ENCODE data around the gene BCAR1. TPM values are rescaled to one million over a fixed set of nuclear protein-coding genes. Genes with fewer than 3 reads are reported as not detected.
"Not testable (repeated sequence)": the region's sequence is repeated elsewhere in the genome, so short reads cannot be mapped to it uniquely, and the experiment has no call there.

Gene BCAR1
- 78.3 and 141 TPM in 2 replicates for total RNA-seq

GRCh38 chr16:75251280-75252048 is at the start of gene BCAR1:
TSS of gene BCAR1 (minus strand) at chr16:75251624. CDS start at chr16:75251482, 142 bp downstream.
- peak; percentile 65 to 94 for DNase-seq (ENCODE audit: low read depth in 2 of 2)

GRCh38 chr16:75298267-75298666 is 46.8 kb upstream of the BCAR1 start:
- no peak for DNase-seq (ENCODE audit: low read depth in 2 of 2)

GRCh38 chr16:75296606-75297005 is 45.2 kb upstream of the BCAR1 start:
- DNase-seq (ENCODE audit: low read depth in 2 of 2), result peak; percentile 88 to 91

GRCh38 chr16:75294773-75295459 is 43.5 kb upstream of the BCAR1 start:
- no peak for DNase-seq (ENCODE audit: low read depth in 2 of 2)

- DNase-seq (ENCODE audit: low read depth in 2 of 2), result no peak
Measured at GRCh38 chr16:75293772-75294171, 42.3 kb upstream of the BCAR1 start.

- no peak for DNase-seq (ENCODE audit: low read depth in 2 of 2)
Measured at GRCh38 chr16:75293173-75293572, 41.7 kb upstream of the BCAR1 start.

GRCh38 chr16:75292691-75293090 is 41.3 kb upstream of the BCAR1 start:
- DNase-seq (ENCODE audit: low read depth in 2 of 2), result no peak

GRCh38 chr16:75289189-75289588 is 37.8 kb upstream of the BCAR1 start:
- DNase-seq (ENCODE audit: low read depth in 2 of 2), result peak; percentile 93 to 99

- peak in 1 of 2 donors; percentile 38 for DNase-seq (ENCODE audit: low read depth in 2 of 2)
Measured at GRCh38 chr16:75288596-75289120, 37.2 kb upstream of the BCAR1 start.

- peak in 1 of 2 donors; percentile 51 for DNase-seq (ENCODE audit: low read depth in 2 of 2)
Measured at GRCh38 chr16:75288181-75288580, 36.8 kb upstream of the BCAR1 start.

GRCh38 chr16:75287708-75288107 is 36.3 kb upstream of the BCAR1 start:
- DNase-seq (ENCODE audit: low read depth in 2 of 2), result no peak

GRCh38 chr16:75286389-75286788 is 35.0 kb upstream of the BCAR1 start:
- DNase-seq (ENCODE audit: low read depth in 2 of 2), result no peak

GRCh38 chr16:75282466-75283281 is 31.2 kb upstream of the BCAR1 start:
- no peak for DNase-seq (ENCODE audit: low read depth in 2 of 2)

GRCh38 chr16:75281826-75282225 is 30.4 kb upstream of the BCAR1 start:
- DNase-seq (ENCODE audit: low read depth in 2 of 2), result no peak

- not testable (repeated sequence) for DNase-seq (ENCODE audit: low read depth in 2 of 2)
Measured at GRCh38 chr16:75281009-75281408, 29.6 kb upstream of the BCAR1 start.

GRCh38 chr16:75280331-75280804 is 28.9 kb upstream of the BCAR1 start:
- DNase-seq (ENCODE audit: low read depth in 2 of 2), result no peak

GRCh38 chr16:75279305-75279704 is 27.9 kb upstream of the BCAR1 start:
- DNase-seq (ENCODE audit: low read depth in 2 of 2), result peak in 1 of 2 donors; percentile 59

- peak in 1 of 2 donors; percentile 51 for DNase-seq (ENCODE audit: low read depth in 2 of 2)
Measured at GRCh38 chr16:75273054-75273925, 21.9 kb upstream of the BCAR1 start.

- not testable (repeated sequence) for DNase-seq (ENCODE audit: low read depth in 2 of 2)
Measured at GRCh38 chr16:75272629-75273028, 21.2 kb upstream of the BCAR1 start.

- DNase-seq (ENCODE audit: low read depth in 2 of 2), result peak in 1 of 2 donors; percentile 23
Measured at GRCh38 chr16:75272097-75272551, 20.7 kb upstream of the BCAR1 start.
